HepG2 (cell line): ENCODE measurements around the gene METRN. TPM values are rescaled to one million over a fixed set of nuclear protein-coding genes. Genes with fewer than 3 reads are reported as not detected.

Experiments used
- ATAC-seq: fragments of 200-7000 bp; cut with Tn5 transposase; 3 replicates; pipeline ENCODE4 v1.9.1; 2020; ENCODE audit warnings: mild to moderate bottlenecking, moderate library complexity
- BruUV-seq: library from RNA; stranded (reverse); fragments of 400-500 nt; replicated peaks from 2 replicates; lab custom pipeline; 2021; lab: Mats Ljungman, UMichigan
- CTCF ChIA-PET: fragments of 300-600 bp; formaldehyde crosslinking; extraction: SDS; loops from one replicate; lab custom pipeline; 2021; ENCODE audit warnings: low total read pairs, inconsistent platforms, low intra/inter-chr PET ratio; lab: Yijun Ruan, JAX
- POLR2A ChIA-PET: fragments of 350-600 bp; sonication (Branson Sonifier 250); formaldehyde crosslinking; loops from one replicate; lab custom pipeline; 2020; ENCODE audit warnings: antibody characterized with exemption, inconsistent platforms; lab: Yijun Ruan, JAX
- DNase-seq: peaks from one replicate; pipeline ENCODE4 v3.0.0-alpha.2; 2015; ENCODE audit warnings: low spot score
- FAIRE-seq: peaks from 3 replicates; lab custom pipeline; 2011; peaks lifted over from hg19 to GRCh38; lab: Jason Lieb, UNC
- H2AFZ ChIP-seq: one replicate; pipeline ENCODE4 v1.6.1; 2011; ENCODE audit warnings: low read length, inconsistent platforms
- H3K27ac ChIP-seq: fragments of 300-600 bp; 3 replicates; pipeline ENCODE4 v1.8.0; 2011; ENCODE audit warnings: mixed run types, mild to moderate bottlenecking, mixed read lengths, low read length, inconsistent platforms; ENCODE audit not compliant: insufficient read depth; ENCODE audit errors: extremely low read length
- H3K27me3 ChIP-seq, 2 experiments: fragments of 200-600 bp in 1 of 2; 2 replicates in 1 of 2; 3 replicates in 1 of 2; pipeline versions ENCODE4 v1.6.0 to v1.8.0; 2011; ENCODE audit warnings: low read length in 2 of 2, mild to moderate bottlenecking in 2 of 2, moderate library complexity in 2 of 2, inconsistent platforms in 1 of 2; ENCODE audit not compliant: insufficient read depth in 2 of 2, control insufficient read depth in 1 of 2
- H3K36me3 ChIP-seq, 2 experiments: fragments of 200-600 bp in 1 of 2; replicated peaks in 1 of 2; 2 replicates in 1 of 2; 3 replicates in 1 of 2; pipeline versions ENCODE4 v1.5.1 to v1.8.0; 2011; ENCODE audit warnings: low read length in 2 of 2, inconsistent platforms in 1 of 2; ENCODE audit not compliant: insufficient read depth in 2 of 2, control insufficient read depth in 1 of 2
- H3K4me1 ChIP-seq: 2 replicates; pipeline ENCODE4 v1.5.1; 2012; ENCODE audit warnings: low read length, inconsistent platforms; ENCODE audit not compliant: insufficient read depth
- H3K4me2 ChIP-seq: 2 replicates; pipeline ENCODE4 v1.6.0; 2011; ENCODE audit warnings: low read depth, low read length, inconsistent platforms
- H3K4me3 ChIP-seq, 3 experiments: fragments of 200-600 bp in 1 of 3; sonication (generic), shearing (Covaris generic) in 1 of 3; replicated peaks in 1 of 3; 2 replicates each; pipeline ENCODE4 v1.5.1; 2011 to 2016; ENCODE audit warnings: low read length in 3 of 3, inconsistent platforms in 2 of 3, low read depth in 2 of 3, mild to moderate bottlenecking in 2 of 3, control low read depth in 1 of 3, mixed read lengths in 1 of 3; ENCODE audit not compliant: insufficient read depth in 1 of 3
- H3K79me2 ChIP-seq: one replicate; pipeline ENCODE4 v1.6.1; 2011; ENCODE audit warnings: low read length, inconsistent platforms; ENCODE audit not compliant: insufficient read depth
- H3K9ac ChIP-seq: 2 replicates; pipeline ENCODE4 v1.6.0; 2011; ENCODE audit warnings: mild to moderate bottlenecking, low read depth, low read length, inconsistent platforms; ENCODE audit not compliant: insufficient read depth
- H3K9me3 ChIP-seq: 2 replicates; pipeline ENCODE4 v1.5.1; 2012; ENCODE audit warnings: mild to moderate bottlenecking, low read length
- H4K20me1 ChIP-seq: 2 replicates; pipeline ENCODE4 v1.6.0; 2011; ENCODE audit warnings: inconsistent platforms, mild to moderate bottlenecking, low read length, moderate library complexity; ENCODE audit not compliant: insufficient read depth
- AGO1 ChIP-seq: fragments of 200-400 bp; formaldehyde crosslinking; IDR thresholded peaks from 2 replicates; pipeline ENCODE4 v1.6.1; 2017; ENCODE audit warnings: mild to moderate bottlenecking, low read depth, low read length, moderate library complexity; ENCODE audit not compliant: poor library complexity, severe bottlenecking
- AGO2 ChIP-seq: fragments of 200-400 bp; formaldehyde crosslinking; optimal IDR thresholded peaks from 2 replicates; pipeline ENCODE3; 2017; ENCODE audit warnings: mild to moderate bottlenecking, low read depth, low read length, moderate library complexity
- CHD2 ChIP-seq: IDR thresholded peaks from 2 replicates; pipeline ENCODE4 v1.6.1; 2011; ENCODE audit warnings: low read depth, low read length, improper control_type of control experiment
- KLF13 ChIP-seq: sonication (generic); formaldehyde crosslinking; IDR thresholded peaks from 2 replicates; pipeline ENCODE4 v1.4.0; 2020; ENCODE audit warnings: mild to moderate bottlenecking, missing genetic modification reagents
- LCORL ChIP-seq, 2 experiments: fragments of 450-650 bp in 1 of 2; sonication (generic) in 1 of 2; formaldehyde crosslinking in 1 of 2; IDR thresholded peaks; 2 replicates each; pipeline versions ENCODE4 v1.5.0 to v1.6.1; 2017 to 2020; ENCODE audit warnings: antibody characterized with exemption in 1 of 2, missing genetic modification reagents in 1 of 2
- MXD1 ChIP-seq: sonication (generic); formaldehyde crosslinking; IDR thresholded peaks from 2 replicates; pipeline ENCODE4 v1.4.0; 2020; ENCODE audit warnings: mild to moderate bottlenecking, missing genetic modification reagents
- PCBP2 ChIP-seq: fragments of 200-400 bp; formaldehyde crosslinking; optimal IDR thresholded peaks from 2 replicates; pipeline ENCODE3; 2018; ENCODE audit warnings: low read length, low read depth; ENCODE audit not compliant: poor library complexity, severe bottlenecking
- ZNF20 ChIP-seq: sonication (generic); formaldehyde crosslinking; IDR thresholded peaks from 2 replicates; pipeline ENCODE4 v1.4.0; 2020; ENCODE audit warnings: mild to moderate bottlenecking, moderate library complexity, missing genetic modification reagents
- ZNF362 ChIP-seq: sonication (generic); formaldehyde crosslinking; IDR thresholded peaks from 2 replicates; pipeline ENCODE4 v1.4.0; 2020; ENCODE audit warnings: missing genetic modification reagents, mild to moderate bottlenecking, borderline replicate concordance
- ZNF772 ChIP-seq: sonication (generic); formaldehyde crosslinking; IDR thresholded peaks from 2 replicates; pipeline ENCODE4 v1.5.0; 2020; ENCODE audit warnings: mild to moderate bottlenecking, missing genetic modification reagents
- WGBS: methylation state at CpG from one replicate; pipeline ENCODE4 v1.1.6; 2017; ENCODE audit warnings: low lambda C conversion rate; 5-methylcytosine and 5-hydroxymethylcytosine counted together
- in situ Hi-C: cut with HindIII; loops from 2 replicates; pipeline ENCODE4 v1.10.0; 2017; ENCODE audit warnings: low pct_unique_long_range_greater_than_20kb; ENCODE audit not compliant: extremely low pct_ligation_motif_present
- intact Hi-C: fragments of 100-400 bp; cut with micrococcal nuclease; formaldehyde crosslinking; loops from one replicate; pipeline ENCODE4 v1.10.0; 2022; ENCODE audit not compliant: unreplicated experiment
- polyA plus RNA-seq, 8 experiments: library from polyadenylated mRNA; depleted of rRNA in 3 of 8; stranded (reverse) in 7 of 8; unstranded in 1 of 8; fragments of >200 nt; fragmentation: Illumina TruSeq in 4 of 8; extraction: Trizol in 4 of 8; gene quantifications; 2 replicates each; pipeline versions ENCODE4 v1.2.1 to v1.2.3, GENCODE V29; 2011 to 2016; ENCODE audit warnings: low read depth in 4 of 8, missing spikeins in 1 of 8, mixed read lengths in 1 of 8; ENCODE audit not compliant: insufficient read depth in 1 of 8
- total RNA-seq, 5 experiments: library from RNA; depleted of rRNA; stranded (reverse); fragments of >200 nt; fragmentation: Illumina TruSeq; extraction: Trizol; gene quantifications; 2 replicates each; pipeline ENCODE4 v1.2.3, GENCODE V29; 2016; ENCODE audit warnings: low read depth in 1 of 5

METRN gene
- total and polyA plus RNA-seq, 2 of the 13 experiments (the other 11 are each of a cell fraction or from before 2014, with no cell fraction given) = 25.5 to 46.1 TPM

GRCh38 chr16:686459-687260 is 28.3 kb upstream of the METRN start (continued):
- no peak for TF ChIP-seq LCORL (IDR thresholded peaks at IDR 0.05)
- no peak for TF ChIP-seq LCORL (CRISPR knock-in tag; IDR thresholded peaks at IDR 0.05)
- TF ChIP-seq ZNF20 (CRISPR knock-in tag) = no peak
- TF ChIP-seq KLF13 (CRISPR knock-in tag) = no peak
- peak; percentile 82 for TF ChIP-seq AGO2
- TF ChIP-seq MXD1 (CRISPR knock-in tag) = no peak

- CTCF ChIA-PET = no interaction called here
- no TSS peak for BruUV-seq
- ATAC-seq = no peak
- Histone ChIP-seq H3K36me3 (peaks cover 8% of the 10 kb centered on the region in 2 experiments; a peak in 3 of 5 replicates), H3K27ac (no peak overlapping the region), H3K4me2 (no peak overlapping the region), H3K4me3 (no peak overlapping the region), H3K4me1 (peaks cover 19% of the 10 kb centered on the region), H3K79me2 (peaks cover 2% of the 10 kb centered on the region), H3K9me3 (no peaks in the 10 kb centered on the region), H3K9ac (no peak overlapping the region), H4K20me1 (no peaks in the 10 kb centered on the region), H2AFZ (no peak overlapping the region), H3K27me3 (peaks cover 0 to 3% of the 10 kb centered on the region in 2 experiments; a peak in 1 of 5 replicates)
- no peak for TF ChIP-seq ZNF362 (CRISPR knock-in tag)
- TF ChIP-seq AGO1 = peak; percentile 60
- TF ChIP-seq ZNF772 (CRISPR knock-in tag) = no peak
- no peak for TF ChIP-seq CHD2
- peak; percentile 44 for TF ChIP-seq AGO2
- TF ChIP-seq PCBP2 = no peak
- DNase-seq = no peak
- in situ Hi-C loops = no loop called here
- intact Hi-C loops = no loop called here
- POLR2A ChIA-PET = no interaction called here
- no peak for FAIRE-seq
- 100% methylated on average over 10 of the region's 19 CpGs for WGBS
Observed at GRCh38 chr16:687499-687898, 27.4 kb upstream of the METRN start.
